Measurements from ENCODE around the gene EPM2A. TPM values are rescaled to one million over a fixed set of nuclear protein-coding genes. Genes with fewer than 3 reads are reported as not detected.

EPM2A gene
- polyA plus RNA-seq, 1 donor (not counting 4 experiments of a cell fraction or from before 2014, with no cell fraction given) = 2.4 TPM

DNA sequence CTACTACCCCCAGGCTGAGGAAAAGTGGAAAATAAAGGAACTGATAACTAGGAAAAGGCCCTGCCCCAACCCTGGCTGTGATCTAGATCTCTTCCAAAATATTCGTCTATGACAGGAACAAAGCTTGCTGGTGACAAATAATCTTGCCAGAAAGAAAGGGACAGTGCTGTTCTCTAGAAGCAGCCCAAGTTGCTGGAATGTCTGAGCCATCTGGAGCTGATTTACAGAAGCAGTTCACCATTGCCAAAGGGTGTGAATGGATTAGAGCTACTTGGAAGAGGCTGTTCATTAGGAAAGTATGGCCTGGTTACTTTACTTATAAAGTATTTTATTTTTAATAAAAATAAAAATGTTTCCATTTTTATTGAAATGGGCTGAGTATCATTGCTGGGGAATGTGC lies 146.3 kb downstream of the EPM2A start:
- no peaks in the 10 kb centered on the region for H3K9me3 ChIP-seq (ENCODE audit: control insufficient read depth, low read depth, low read length)
- H4K20me1 ChIP-seq (ENCODE audit: control insufficient read depth, extremely low read depth, insufficient read depth, low read length) = no peaks in the 10 kb centered on the region
- no peaks in the 10 kb centered on the region for H3K36me3 ChIP-seq (ENCODE audit: control insufficient read depth in 2 of 2, extremely low read depth in 1 of 2, insufficient read depth in 2 of 2, low read length in 2 of 2)
- FAIRE-seq = no peak
- no peaks in the 10 kb centered on the region for H3K9me1 ChIP-seq (ENCODE audit: control insufficient read depth, extremely low read depth, insufficient read depth, low read length)
- no peak overlapping the region for H2AFZ ChIP-seq (ENCODE audit: control insufficient read depth, low read length)
- TF ChIP-seq EZH2 (IDR thresholded peaks at IDR 0.05; ENCODE audit: low read length) = no peak
- TF ChIP-seq, protein P1, sequence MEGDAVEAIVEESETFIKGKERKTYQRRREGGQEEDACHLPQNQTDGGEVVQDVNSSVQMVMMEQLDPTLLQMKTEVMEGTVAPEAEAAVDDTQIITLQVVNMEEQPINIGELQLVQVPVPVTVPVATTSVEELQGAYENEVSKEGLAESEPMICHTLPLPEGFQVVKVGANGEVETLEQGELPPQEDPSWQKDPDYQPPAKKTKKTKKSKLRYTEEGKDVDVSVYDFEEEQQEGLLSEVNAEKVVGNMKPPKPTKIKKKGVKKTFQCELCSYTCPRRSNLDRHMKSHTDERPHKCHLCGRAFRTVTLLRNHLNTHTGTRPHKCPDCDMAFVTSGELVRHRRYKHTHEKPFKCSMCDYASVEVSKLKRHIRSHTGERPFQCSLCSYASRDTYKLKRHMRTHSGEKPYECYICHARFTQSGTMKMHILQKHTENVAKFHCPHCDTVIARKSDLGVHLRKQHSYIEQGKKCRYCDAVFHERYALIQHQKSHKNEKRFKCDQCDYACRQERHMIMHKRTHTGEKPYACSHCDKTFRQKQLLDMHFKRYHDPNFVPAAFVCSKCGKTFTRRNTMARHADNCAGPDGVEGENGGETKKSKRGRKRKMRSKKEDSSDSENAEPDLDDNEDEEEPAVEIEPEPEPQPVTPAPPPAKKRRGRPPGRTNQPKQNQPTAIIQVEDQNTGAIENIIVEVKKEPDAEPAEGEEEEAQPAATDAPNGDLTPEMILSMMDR (optimal IDR thresholded peaks at IDR 0.05 in 1 of 3, IDR thresholded peaks at IDR 0.05 in 1 of 3, conservative IDR thresholded peaks at IDR 0.05 in 1 of 3; ENCODE audit: extremely low read depth in 1 of 3, insufficient read depth in 2 of 3, low read length in 3 of 3) = no peak
- H3K27ac ChIP-seq (ENCODE audit: control insufficient read depth, insufficient read depth, low read length) = no peak overlapping the region
- DNase-seq (ENCODE audit: low read depth, low spot score) = no peak
- no peaks in the 10 kb centered on the region for H3K4me1 ChIP-seq (ENCODE audit: control insufficient read depth, extremely low read depth, insufficient read depth, low read length)
- no peak overlapping the region for H3K9ac ChIP-seq (ENCODE audit: control insufficient read depth, extremely low read depth, insufficient read depth, low read length)
- no peaks in the 10 kb centered on the region for H3K79me2 ChIP-seq (ENCODE audit: control insufficient read depth, insufficient read depth, low read length)
- dilution Hi-C loops (cut with MboI; ENCODE audit: extremely low pct_ligation_motif_present, low sequenced_read_pairs) = no loop called here
- no peak overlapping the region for H3K4me2 ChIP-seq (ENCODE audit: control insufficient read depth, extremely low read depth, insufficient read depth, low read depth, low read length)
- no peaks in the 10 kb centered on the region for H3K27me3 ChIP-seq (ENCODE audit: control insufficient read depth, extremely low read depth, insufficient read depth, low read length)
- H3K4me3 ChIP-seq (ENCODE audit: control insufficient read depth in 2 of 3, extremely low read depth in 1 of 3, insufficient read depth in 2 of 3, low read depth in 1 of 3, low read length in 3 of 3) = no peak overlapping the region

DNA sequence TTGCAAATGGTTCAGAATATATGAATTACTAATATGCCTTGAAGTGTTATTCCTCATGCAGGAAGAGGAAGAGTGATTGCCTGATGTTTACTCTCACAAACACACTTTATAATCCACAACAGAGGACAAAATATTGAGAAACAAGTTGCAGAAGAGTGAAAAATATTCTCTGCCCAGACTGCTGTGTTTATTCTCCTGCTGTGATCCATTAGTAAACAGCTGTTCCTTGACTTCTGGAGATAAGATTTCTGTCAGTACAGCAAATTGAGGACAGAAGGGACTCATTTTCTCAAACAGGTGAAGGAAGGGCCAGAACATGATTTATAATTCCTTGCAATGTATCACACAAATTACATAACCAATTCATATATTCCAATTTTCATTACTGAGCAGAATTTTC lies 148.0 kb downstream of the EPM2A start:
- no peaks in the 10 kb centered on the region for H4K20me1 ChIP-seq (ENCODE audit: control insufficient read depth, extremely low read depth, insufficient read depth, low read length)
- dilution Hi-C loops (cut with MboI; ENCODE audit: extremely low pct_ligation_motif_present, low sequenced_read_pairs) = no loop called here
- H3K79me2 ChIP-seq (ENCODE audit: control insufficient read depth, insufficient read depth, low read length) = no peaks in the 10 kb centered on the region
- no peak overlapping the region for H3K27ac ChIP-seq (ENCODE audit: control insufficient read depth, insufficient read depth, low read length)
- FAIRE-seq (no peak), DNase-seq (ENCODE audit: low read depth, low spot score) (no peak)
- no peaks in the 10 kb centered on the region for H3K9me1 ChIP-seq (ENCODE audit: control insufficient read depth, extremely low read depth, insufficient read depth, low read length)
- TF ChIP-seq, protein P1 (optimal IDR thresholded peaks at IDR 0.05 in 1 of 3, IDR thresholded peaks at IDR 0.05 in 1 of 3, conservative IDR thresholded peaks at IDR 0.05 in 1 of 3; ENCODE audit: extremely low read depth in 1 of 3, insufficient read depth in 2 of 3, low read length in 3 of 3) = no peak
- no peak for TF ChIP-seq EZH2 (IDR thresholded peaks at IDR 0.05; ENCODE audit: low read length)
- H3K4me2 ChIP-seq (ENCODE audit: control insufficient read depth, extremely low read depth, insufficient read depth, low read depth, low read length) = no peak overlapping the region
- no peak overlapping the region for H2AFZ ChIP-seq (ENCODE audit: control insufficient read depth, low read length)
- H3K4me1 ChIP-seq (ENCODE audit: control insufficient read depth, extremely low read depth, insufficient read depth, low read length) = no peaks in the 10 kb centered on the region
- no peaks in the 10 kb centered on the region for H3K36me3 ChIP-seq (ENCODE audit: control insufficient read depth in 2 of 2, extremely low read depth in 1 of 2, insufficient read depth in 2 of 2, low read length in 2 of 2)
- H3K9ac ChIP-seq (ENCODE audit: control insufficient read depth, extremely low read depth, insufficient read depth, low read length) = no peak overlapping the region
- H3K27me3 ChIP-seq (ENCODE audit: control insufficient read depth, extremely low read depth, insufficient read depth, low read length) = no peaks in the 10 kb centered on the region
- H3K4me3 ChIP-seq (ENCODE audit: control insufficient read depth in 2 of 3, extremely low read depth in 1 of 3, insufficient read depth in 2 of 3, low read depth in 1 of 3, low read length in 3 of 3) = no peak overlapping the region
- no peaks in the 10 kb centered on the region for H3K9me3 ChIP-seq (ENCODE audit: control insufficient read depth, low read depth, low read length)

Data from keratinocyte (primary cell).